GM12878 (cell line): Measurements from ENCODE around the gene SPTBN1. TPM values are rescaled to one million over a fixed set of nuclear protein-coding genes. Genes with fewer than 3 reads are reported as not detected.

Experiments used
- ATAC-seq: fragments of 200-7000 bp; cut with Tn5 transposase; 3 replicates; pipeline ENCODE4 v1.9.1; 2020; ENCODE audit warnings: mild to moderate bottlenecking, moderate library complexity
- BruUV-seq: library from RNA; stranded (reverse); fragments of 400-500 nt; replicated peaks from 2 replicates; lab custom pipeline; 2021; lab: Mats Ljungman, UMichigan
- CTCF ChIA-PET: fragments of 300-600 bp; sonication (Branson Sonifier 250); formaldehyde crosslinking; extraction: SDS; loops from one replicate; lab custom pipeline; 2021; ENCODE audit warnings: inconsistent platforms; lab: Yijun Ruan, JAX
- POLR2A ChIA-PET: fragments of 350-600 bp; formaldehyde crosslinking; extraction: SDS; loops from one replicate; lab custom pipeline; 2021; ENCODE audit warnings: inconsistent platforms; lab: Charles Lee
- RAD21 ChIA-PET: fragments of 300-600 bp; sonication (Branson Sonifier 250); formaldehyde crosslinking; loops from one replicate; lab custom pipeline; 2023; ENCODE audit warnings: antibody characterized with exemption; ENCODE audit not compliant: unreplicated experiment; lab: Charles Lee
- SMC1A ChIA-PET: fragments of 300-600 bp; sonication (Branson Sonifier 250); formaldehyde crosslinking; loops from one replicate; lab custom pipeline; 2023; ENCODE audit not compliant: unreplicated experiment, uncharacterized antibody; lab: Charles Lee
- DNase-seq: peaks from one replicate; pipeline ENCODE4 v3.0.0-alpha.2; 2011; ENCODE audit warnings: low read depth, low spot score
- FAIRE-seq: peaks from 3 replicates; lab custom pipeline; 2011; peaks lifted over from hg19 to GRCh38; lab: Jason Lieb, UNC
- H2AFZ ChIP-seq: 2 replicates; pipeline ENCODE4 v1.6.0; 2011; ENCODE audit warnings: low read depth, low read length, control low read depth; ENCODE audit not compliant: control insufficient read depth
- H3K27ac ChIP-seq: 2 replicates; pipeline ENCODE4 v1.5.1; 2011; ENCODE audit warnings: control low read depth; ENCODE audit not compliant: control insufficient read depth, insufficient read depth
- H3K27me3 ChIP-seq, 2 experiments: replicated peaks in 1 of 2; 2 replicates each; pipeline versions ENCODE4 v1.6.0 to v1.6.1; 2011; ENCODE audit warnings: low read length in 1 of 2; ENCODE audit not compliant: control insufficient read depth in 2 of 2, insufficient read depth in 2 of 2
- H3K36me3 ChIP-seq, 2 experiments: 2 replicates each; pipeline ENCODE4 v1.5.1; 2011; ENCODE audit warnings: low read length in 1 of 2; ENCODE audit not compliant: control insufficient read depth in 2 of 2, insufficient read depth in 2 of 2
- H3K4me1 ChIP-seq: 2 replicates; pipeline ENCODE4 v1.6.1; 2011; ENCODE audit warnings: mild to moderate bottlenecking, low read length, moderate library complexity, mixed read lengths; ENCODE audit not compliant: control insufficient read depth, insufficient read depth
- H3K4me2 ChIP-seq: 2 replicates; pipeline ENCODE4 v1.6.0; 2011; ENCODE audit warnings: control low read depth; ENCODE audit not compliant: control insufficient read depth, insufficient read depth
- H3K4me3 ChIP-seq: fragments of 200-600 bp; sonication (generic); 2 replicates; pipeline ENCODE4 v1.5.1; 2016
- H3K79me2 ChIP-seq: 2 replicates; pipeline ENCODE4 v1.6.0; 2011; ENCODE audit warnings: low read length; ENCODE audit not compliant: control insufficient read depth, insufficient read depth
- H3K9ac ChIP-seq: 2 replicates; pipeline ENCODE4 v1.8.0; 2011; ENCODE audit warnings: low read length, control low read depth, mixed read lengths; ENCODE audit not compliant: control insufficient read depth, insufficient read depth
- H3K9me3 ChIP-seq: replicated peaks from 3 replicates; pipeline ENCODE4 v1.5.1; 2011; ENCODE audit warnings: mild to moderate bottlenecking, low read length; ENCODE audit not compliant: control insufficient read depth, insufficient read depth
- H4K20me1 ChIP-seq: 2 replicates; pipeline ENCODE4 v1.6.0; 2011; ENCODE audit not compliant: control insufficient read depth, insufficient read depth
- CHD2 ChIP-seq: IDR thresholded peaks from 2 replicates; pipeline ENCODE4 v1.6.1; 2011; ENCODE audit warnings: low read depth, low read length, improper control_type of control experiment, borderline replicate concordance
- HDAC6 ChIP-seq: fragments of 200-600 bp; sonication (generic); IDR thresholded peaks from one replicate; pipeline ENCODE4 v1.8.0; 2017; ENCODE audit warnings: antibody characterized with exemption; ENCODE audit not compliant: unreplicated experiment
- KLF5 ChIP-seq: fragments of 450-650 bp; IDR thresholded peaks from 2 replicates; pipeline ENCODE4 v1.6.1; 2014; ENCODE audit warnings: mild to moderate bottlenecking; ENCODE audit not compliant: partially characterized antibody
- LARP7 ChIP-seq: fragments of 450-650 bp; IDR thresholded peaks from 2 replicates; pipeline ENCODE4 v1.6.1; 2017; ENCODE audit warnings: mild to moderate bottlenecking
- NBN ChIP-seq: fragments of 450-650 bp; IDR thresholded peaks from 2 replicates; pipeline ENCODE4 v1.6.1; 2016
- NFXL1 ChIP-seq: fragments of 450-650 bp; IDR thresholded peaks from 2 replicates; pipeline ENCODE4 v1.6.1; 2017; ENCODE audit warnings: antibody characterized with exemption, mild to moderate bottlenecking, borderline replicate concordance
- NR2C2 ChIP-seq: IDR thresholded peaks from 2 replicates; pipeline ENCODE4 v1.6.1; 2011; ENCODE audit warnings: borderline replicate concordance, low read depth; ENCODE audit not compliant: control insufficient read depth, insufficient read length
- POLR2AphosphoS2 ChIP-seq: IDR thresholded peaks from 2 replicates; pipeline ENCODE4 v1.6.1; 2011; ENCODE audit warnings: low read depth, mild to moderate bottlenecking, low read length, improper control_type of control experiment, moderate library complexity
- ZNF24 ChIP-seq: fragments of 450-650 bp; IDR thresholded peaks from 2 replicates; pipeline ENCODE4 v1.6.1; 2017; ENCODE audit warnings: antibody characterized with exemption, mild to moderate bottlenecking
- WGBS: methylation state at CpG from one replicate; pipeline ENCODE4 v1.1.6; 2016; ENCODE audit warnings: low lambda C conversion rate; ENCODE audit not compliant: insufficient replicate concordance, insufficient coverage; ENCODE audit errors: missing lambda C conversion rate; 5-methylcytosine and 5-hydroxymethylcytosine counted together
- in situ Hi-C: fragments of 300-500 bp; cut with MboI; formaldehyde crosslinking; loops from 9 replicates; pipeline ENCODE4 v1.14.3; 2018; ENCODE audit warnings: mixed read lengths
- intact Hi-C: fragments of 100-400 bp; cut with micrococcal nuclease; formaldehyde crosslinking; loops from one replicate; pipeline ENCODE4 v1.14.2; 2022; ENCODE audit not compliant: unreplicated experiment
- polyA plus RNA-seq, 11 experiments: library from polyadenylated mRNA; depleted of rRNA in 4 of 11; unstranded in 6 of 11; stranded (reverse) in 5 of 11; fragments of >200 nt; fragmentation: Nextera tagmentation in 4 of 11; fragmentation: Illumina TruSeq in 1 of 11; extraction: Ambion mirVana in 4 of 11; extraction: Trizol in 1 of 11; gene quantifications; 1 replicate in 1 of 11; 2 replicates in 10 of 11; pipeline versions ENCODE4 v1.2.1 to v1.2.3, GENCODE V29; 2011 to 2016; ENCODE audit warnings: inconsistent platforms in 2 of 11, missing spikeins in 2 of 11, low read depth in 1 of 11
- total RNA-seq, 4 experiments: library from RNA; depleted of rRNA in 3 of 4; stranded (reverse); fragments of >200 nt in 3 of 4; fragmentation: Illumina TruSeq in 1 of 4; extraction: Trizol in 1 of 4; gene quantifications; 2 replicates each; pipeline versions ENCODE4 v1.2.1 to v1.2.3, GENCODE V29; 2013 to 2021
- TF ChIP-seq, protein P1 (sequence below): fragments of 450-650 bp; IDR thresholded peaks from 2 replicates; pipeline ENCODE4 v1.6.1; 2016; ENCODE audit warnings: mild to moderate bottlenecking, moderate library complexity, borderline replicate concordance
- TF ChIP-seq, protein P2 (sequence below): fragments of 450-650 bp; IDR thresholded peaks from 2 replicates; pipeline ENCODE4 v1.6.1; 2017; ENCODE audit warnings: mild to moderate bottlenecking, low read depth, inconsistent platforms; ENCODE audit not compliant: poor library complexity, severe bottlenecking
- TF ChIP-seq, protein P3 (sequence below): IDR thresholded peaks from 2 replicates; pipeline ENCODE4 v1.6.1; 2012; ENCODE audit warnings: low read depth, low read length, improper control_type of control experiment
- TF ChIP-seq, protein P4 (sequence below): fragments of 450-650 bp; formaldehyde crosslinking; IDR thresholded peaks from 2 replicates; pipeline ENCODE4 v1.5.0; 2022; ENCODE audit warnings: mild to moderate bottlenecking, missing genetic modification characterization

SPTBN1 gene
- total and polyA plus RNA-seq, 10 of the 15 experiments (the other 5 are each of a cell fraction or from before 2014, with no cell fraction given), result 20.6 to 154 (median 76.7) TPM

DNA sequence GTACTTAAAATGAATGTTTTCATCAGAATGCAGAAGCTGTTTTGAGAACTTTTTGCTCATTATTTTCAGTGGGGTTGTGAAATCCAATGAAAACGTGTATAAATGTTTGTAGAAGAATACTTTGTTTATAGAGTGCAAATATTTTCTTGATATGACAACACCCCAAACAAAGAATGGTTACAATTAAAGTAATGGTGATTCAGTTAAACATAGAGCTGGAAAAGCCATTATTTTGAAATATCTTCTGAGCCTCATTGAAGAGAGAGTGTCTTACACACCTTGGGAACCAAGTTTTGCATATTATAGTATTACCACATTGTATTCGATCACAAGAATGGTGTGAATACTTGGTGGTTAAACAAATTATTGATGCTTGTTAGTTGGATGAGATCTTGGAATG is 48.7 kb downstream of the SPTBN1 start (continued):
- TF ChIP-seq, protein P1, sequence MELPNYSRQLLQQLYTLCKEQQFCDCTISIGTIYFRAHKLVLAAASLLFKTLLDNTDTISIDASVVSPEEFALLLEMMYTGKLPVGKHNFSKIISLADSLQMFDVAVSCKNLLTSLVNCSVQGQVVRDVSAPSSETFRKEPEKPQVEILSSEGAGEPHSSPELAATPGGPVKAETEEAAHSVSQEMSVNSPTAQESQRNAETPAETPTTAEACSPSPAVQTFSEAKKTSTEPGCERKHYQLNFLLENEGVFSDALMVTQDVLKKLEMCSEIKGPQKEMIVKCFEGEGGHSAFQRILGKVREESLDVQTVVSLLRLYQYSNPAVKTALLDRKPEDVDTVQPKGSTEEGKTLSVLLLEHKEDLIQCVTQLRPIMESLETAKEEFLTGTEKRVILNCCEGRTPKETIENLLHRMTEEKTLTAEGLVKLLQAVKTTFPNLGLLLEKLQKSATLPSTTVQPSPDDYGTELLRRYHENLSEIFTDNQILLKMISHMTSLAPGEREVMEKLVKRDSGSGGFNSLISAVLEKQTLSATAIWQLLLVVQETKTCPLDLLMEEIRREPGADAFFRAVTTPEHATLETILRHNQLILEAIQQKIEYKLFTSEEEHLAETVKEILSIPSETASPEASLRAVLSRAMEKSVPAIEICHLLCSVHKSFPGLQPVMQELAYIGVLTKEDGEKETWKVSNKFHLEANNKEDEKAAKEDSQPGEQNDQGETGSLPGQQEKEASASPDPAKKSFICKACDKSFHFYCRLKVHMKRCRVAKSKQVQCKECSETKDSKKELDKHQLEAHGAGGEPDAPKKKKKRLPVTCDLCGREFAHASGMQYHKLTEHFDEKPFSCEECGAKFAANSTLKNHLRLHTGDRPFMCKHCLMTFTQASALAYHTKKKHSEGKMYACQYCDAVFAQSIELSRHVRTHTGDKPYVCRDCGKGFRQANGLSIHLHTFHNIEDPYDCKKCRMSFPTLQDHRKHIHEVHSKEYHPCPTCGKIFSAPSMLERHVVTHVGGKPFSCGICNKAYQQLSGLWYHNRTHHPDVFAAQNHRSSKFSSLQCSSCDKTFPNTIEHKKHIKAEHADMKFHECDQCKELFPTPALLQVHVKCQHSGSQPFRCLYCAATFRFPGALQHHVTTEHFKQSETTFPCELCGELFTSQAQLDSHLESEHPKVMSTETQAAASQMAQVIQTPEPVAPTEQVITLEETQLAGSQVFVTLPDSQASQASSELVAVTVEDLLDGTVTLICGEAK, result no peak
- TF ChIP-seq, protein P2, sequence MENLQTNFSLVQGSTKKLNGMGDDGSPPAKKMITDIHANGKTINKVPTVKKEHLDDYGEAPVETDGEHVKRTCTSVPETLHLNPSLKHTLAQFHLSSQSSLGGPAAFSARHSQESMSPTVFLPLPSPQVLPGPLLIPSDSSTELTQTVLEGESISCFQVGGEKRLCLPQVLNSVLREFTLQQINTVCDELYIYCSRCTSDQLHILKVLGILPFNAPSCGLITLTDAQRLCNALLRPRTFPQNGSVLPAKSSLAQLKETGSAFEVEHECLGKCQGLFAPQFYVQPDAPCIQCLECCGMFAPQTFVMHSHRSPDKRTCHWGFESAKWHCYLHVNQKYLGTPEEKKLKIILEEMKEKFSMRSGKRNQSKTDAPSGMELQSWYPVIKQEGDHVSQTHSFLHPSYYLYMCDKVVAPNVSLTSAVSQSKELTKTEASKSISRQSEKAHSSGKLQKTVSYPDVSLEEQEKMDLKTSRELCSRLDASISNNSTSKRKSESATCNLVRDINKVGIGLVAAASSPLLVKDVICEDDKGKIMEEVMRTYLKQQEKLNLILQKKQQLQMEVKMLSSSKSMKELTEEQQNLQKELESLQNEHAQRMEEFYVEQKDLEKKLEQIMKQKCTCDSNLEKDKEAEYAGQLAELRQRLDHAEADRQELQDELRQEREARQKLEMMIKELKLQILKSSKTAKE, result no peak
- no peak for TF ChIP-seq ZNF24
- no peak for TF ChIP-seq NFXL1
- no peak for TF ChIP-seq HDAC6

DNA sequence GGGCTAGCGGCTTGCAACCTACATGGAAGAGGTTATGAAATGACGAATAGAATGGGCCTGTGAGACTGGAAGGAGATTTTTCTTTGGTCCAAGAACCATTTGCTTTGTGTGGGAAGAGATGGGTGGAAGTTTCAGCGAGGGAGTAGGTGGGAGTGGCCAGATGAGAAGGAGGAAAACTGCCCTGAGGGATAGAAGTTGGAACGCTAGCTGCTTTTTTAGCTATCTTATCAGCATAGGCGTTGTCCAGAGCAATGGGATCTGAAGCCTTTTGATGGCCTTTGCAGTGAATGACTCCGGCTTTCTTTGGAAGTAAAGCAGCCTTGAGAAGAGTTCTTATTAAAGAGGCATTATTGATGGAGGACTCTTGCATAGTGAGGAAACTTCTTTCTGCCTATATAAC is 52.4 kb downstream of the SPTBN1 start:
- Histone ChIP-seq H3K9me3 (no peaks in the 10 kb centered on the region), H3K27ac (no peak overlapping the region), H2AFZ (no peak overlapping the region), H3K9ac (no peak overlapping the region), H3K4me1 (no peaks in the 10 kb centered on the region), H3K79me2 (no peaks in the 10 kb centered on the region), H3K4me3 (no peak overlapping the region), H4K20me1 (no peaks in the 10 kb centered on the region), H3K36me3 (no peaks in the 10 kb centered on the region), H3K4me2 (no peak overlapping the region), H3K27me3 (no peaks in the 10 kb centered on the region)
- ATAC-seq (no peak), DNase-seq (no peak), FAIRE-seq (no peak)
- SMC1A ChIA-PET, result no interaction called here
- WGBS, result 38% methylated on average over 6 of the region's 6 CpGs
- RAD21 ChIA-PET, result interaction anchor here (1.0 kb wide), 1 partner anchor 14 kb away, joined by 3 read pairs; no protein-coding TSS in a partner anchor
- no TSS peak for BruUV-seq
- intact Hi-C loops, result no loop called here
- POLR2A ChIA-PET, result no interaction called here
- in situ Hi-C loops, result no loop called here
- CTCF ChIA-PET, result no interaction called here
- TF ChIP-seq CHD2 (no peak), KLF5 (no peak), NBN (no peak), NR2C2 (no peak), LARP7 (no peak), POLR2AphosphoS2 (no peak)
- TF ChIP-seq, protein P3, sequence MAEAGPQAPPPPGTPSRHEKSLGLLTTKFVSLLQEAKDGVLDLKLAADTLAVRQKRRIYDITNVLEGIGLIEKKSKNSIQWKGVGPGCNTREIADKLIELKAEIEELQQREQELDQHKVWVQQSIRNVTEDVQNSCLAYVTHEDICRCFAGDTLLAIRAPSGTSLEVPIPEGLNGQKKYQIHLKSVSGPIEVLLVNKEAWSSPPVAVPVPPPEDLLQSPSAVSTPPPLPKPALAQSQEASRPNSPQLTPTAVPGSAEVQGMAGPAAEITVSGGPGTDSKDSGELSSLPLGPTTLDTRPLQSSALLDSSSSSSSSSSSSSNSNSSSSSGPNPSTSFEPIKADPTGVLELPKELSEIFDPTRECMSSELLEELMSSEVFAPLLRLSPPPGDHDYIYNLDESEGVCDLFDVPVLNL, result no peak
- TF ChIP-seq, protein P4, sequence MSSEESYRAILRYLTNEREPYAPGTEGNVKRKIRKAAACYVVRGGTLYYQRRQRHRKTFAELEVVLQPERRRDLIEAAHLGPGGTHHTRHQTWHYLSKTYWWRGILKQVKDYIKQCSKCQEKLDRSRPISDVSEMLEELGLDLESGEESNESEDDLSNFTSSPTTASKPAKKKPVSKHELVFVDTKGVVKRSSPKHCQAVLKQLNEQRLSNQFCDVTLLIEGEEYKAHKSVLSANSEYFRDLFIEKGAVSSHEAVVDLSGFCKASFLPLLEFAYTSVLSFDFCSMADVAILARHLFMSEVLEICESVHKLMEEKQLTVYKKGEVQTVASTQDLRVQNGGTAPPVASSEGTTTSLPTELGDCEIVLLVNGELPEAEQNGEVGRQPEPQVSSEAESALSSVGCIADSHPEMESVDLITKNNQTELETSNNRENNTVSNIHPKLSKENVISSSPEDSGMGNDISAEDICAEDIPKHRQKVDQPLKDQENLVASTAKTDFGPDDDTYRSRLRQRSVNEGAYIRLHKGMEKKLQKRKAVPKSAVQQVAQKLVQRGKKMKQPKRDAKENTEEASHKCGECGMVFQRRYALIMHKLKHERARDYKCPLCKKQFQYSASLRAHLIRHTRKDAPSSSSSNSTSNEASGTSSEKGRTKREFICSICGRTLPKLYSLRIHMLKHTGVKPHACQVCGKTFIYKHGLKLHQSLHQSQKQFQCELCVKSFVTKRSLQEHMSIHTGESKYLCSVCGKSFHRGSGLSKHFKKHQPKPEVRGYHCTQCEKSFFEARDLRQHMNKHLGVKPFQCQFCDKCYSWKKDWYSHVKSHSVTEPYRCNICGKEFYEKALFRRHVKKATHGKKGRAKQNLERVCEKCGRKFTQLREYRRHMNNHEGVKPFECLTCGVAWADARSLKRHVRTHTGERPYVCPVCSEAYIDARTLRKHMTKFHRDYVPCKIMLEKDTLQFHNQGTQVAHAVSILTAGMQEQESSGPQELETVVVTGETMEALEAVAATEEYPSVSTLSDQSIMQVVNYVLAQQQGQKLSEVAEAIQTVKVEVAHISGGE (CRISPR knock-in tag), result no peak
